ENCODE results near the gene PEPD. TPM values are rescaled to one million over a fixed set of nuclear protein-coding genes. Genes with fewer than 3 reads are reported as not detected.

Gene PEPD
- total RNA-seq, 1 donor, result 87.9 TPM

DNA sequence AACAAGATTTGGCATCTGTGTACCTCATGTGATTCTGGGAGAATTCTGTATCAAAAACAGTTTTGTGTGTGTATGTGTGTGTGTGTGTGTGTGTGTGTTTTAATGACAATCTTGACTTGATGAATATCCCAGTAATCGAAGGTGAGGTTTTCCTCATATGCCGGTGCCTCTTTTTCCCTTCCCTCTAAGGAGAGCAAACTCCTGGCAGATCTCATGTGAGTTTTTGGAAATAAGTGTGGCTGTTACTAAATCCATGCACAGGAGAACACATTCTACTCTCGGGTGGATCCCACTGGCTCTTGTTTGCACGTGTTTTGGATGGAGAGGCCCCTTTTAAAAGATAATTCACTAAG, 177.0 kb downstream of the PEPD start:
- no peaks in the 10 kb centered on the region for H3K9me3 ChIP-seq (ENCODE audit: low read depth, low read length)
- no peaks in the 10 kb centered on the region for H3K79me2 ChIP-seq (ENCODE audit: insufficient read depth, low read length)
- peaks cover 63% of the 10 kb centered on the region for H3K27me3 ChIP-seq (ENCODE audit: insufficient read depth, low read length)
- H4K20me1 ChIP-seq (ENCODE audit: insufficient read depth, low read length), result no peaks in the 10 kb centered on the region
- no peak overlapping the region for H3K27ac ChIP-seq (ENCODE audit: low read depth, low read length)
- TF ChIP-seq, protein P1, sequence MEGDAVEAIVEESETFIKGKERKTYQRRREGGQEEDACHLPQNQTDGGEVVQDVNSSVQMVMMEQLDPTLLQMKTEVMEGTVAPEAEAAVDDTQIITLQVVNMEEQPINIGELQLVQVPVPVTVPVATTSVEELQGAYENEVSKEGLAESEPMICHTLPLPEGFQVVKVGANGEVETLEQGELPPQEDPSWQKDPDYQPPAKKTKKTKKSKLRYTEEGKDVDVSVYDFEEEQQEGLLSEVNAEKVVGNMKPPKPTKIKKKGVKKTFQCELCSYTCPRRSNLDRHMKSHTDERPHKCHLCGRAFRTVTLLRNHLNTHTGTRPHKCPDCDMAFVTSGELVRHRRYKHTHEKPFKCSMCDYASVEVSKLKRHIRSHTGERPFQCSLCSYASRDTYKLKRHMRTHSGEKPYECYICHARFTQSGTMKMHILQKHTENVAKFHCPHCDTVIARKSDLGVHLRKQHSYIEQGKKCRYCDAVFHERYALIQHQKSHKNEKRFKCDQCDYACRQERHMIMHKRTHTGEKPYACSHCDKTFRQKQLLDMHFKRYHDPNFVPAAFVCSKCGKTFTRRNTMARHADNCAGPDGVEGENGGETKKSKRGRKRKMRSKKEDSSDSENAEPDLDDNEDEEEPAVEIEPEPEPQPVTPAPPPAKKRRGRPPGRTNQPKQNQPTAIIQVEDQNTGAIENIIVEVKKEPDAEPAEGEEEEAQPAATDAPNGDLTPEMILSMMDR (IDR thresholded peaks at IDR 0.05; ENCODE audit: extremely low read depth, low read depth, low read length), result no peak
- DNase-seq (ENCODE audit: insufficient read length, low spot score, missing footprints), result no peak
- no peak overlapping the region for H3K4me3 ChIP-seq (ENCODE audit: insufficient read depth, low read length)
- H3K4me2 ChIP-seq (ENCODE audit: insufficient read depth, low read length), result no peak overlapping the region
- H3K4me1 ChIP-seq (ENCODE audit: insufficient read depth, low read length), result no peaks in the 10 kb centered on the region
- no peak overlapping the region for H2AFZ ChIP-seq (ENCODE audit: low read length)
- H3K36me3 ChIP-seq (ENCODE audit: insufficient read depth, low read length), result no peaks in the 10 kb centered on the region

GRCh38 chr19:33343859-33344572, 177.6 kb downstream of the PEPD start:
- Histone ChIP-seq H3K4me2 (ENCODE audit: insufficient read depth, low read length) (no peak overlapping the region), H3K9me3 (ENCODE audit: low read depth, low read length) (no peaks in the 10 kb centered on the region), H3K4me3 (ENCODE audit: insufficient read depth, low read length) (no peak overlapping the region), H3K79me2 (ENCODE audit: insufficient read depth, low read length) (no peaks in the 10 kb centered on the region), H3K27ac (ENCODE audit: low read depth, low read length) (no peak overlapping the region), H4K20me1 (ENCODE audit: insufficient read depth, low read length) (no peaks in the 10 kb centered on the region), H3K4me1 (ENCODE audit: insufficient read depth, low read length) (no peaks in the 10 kb centered on the region), H2AFZ (ENCODE audit: low read length) (no peak overlapping the region), H3K27me3 (ENCODE audit: insufficient read depth, low read length) (peaks cover 63% of the 10 kb centered on the region), H3K36me3 (ENCODE audit: insufficient read depth, low read length) (no peaks in the 10 kb centered on the region)
- TF ChIP-seq, protein P1 (IDR thresholded peaks at IDR 0.05; ENCODE audit: extremely low read depth, low read depth, low read length), result no peak
- no peak for DNase-seq (ENCODE audit: insufficient read length, low spot score, missing footprints)

GRCh38 chr19:33343301-33343700, 178.3 kb downstream of the PEPD start:
- Histone ChIP-seq H4K20me1 (ENCODE audit: insufficient read depth, low read length) (no peaks in the 10 kb centered on the region), H3K4me2 (ENCODE audit: insufficient read depth, low read length) (no peak overlapping the region), H3K4me1 (ENCODE audit: insufficient read depth, low read length) (no peaks in the 10 kb centered on the region), H2AFZ (ENCODE audit: low read length) (no peak overlapping the region), H3K27ac (ENCODE audit: low read depth, low read length) (no peak overlapping the region), H3K9me3 (ENCODE audit: low read depth, low read length) (no peaks in the 10 kb centered on the region), H3K79me2 (ENCODE audit: insufficient read depth, low read length) (no peaks in the 10 kb centered on the region), H3K4me3 (ENCODE audit: insufficient read depth, low read length) (no peak overlapping the region), H3K27me3 (ENCODE audit: insufficient read depth, low read length) (peaks cover 63% of the 10 kb centered on the region), H3K36me3 (ENCODE audit: insufficient read depth, low read length) (no peaks in the 10 kb centered on the region)
- no peak for DNase-seq (ENCODE audit: insufficient read length, low spot score, missing footprints)
- TF ChIP-seq, protein P1 (IDR thresholded peaks at IDR 0.05; ENCODE audit: extremely low read depth, low read depth, low read length), result no peak

DNA sequence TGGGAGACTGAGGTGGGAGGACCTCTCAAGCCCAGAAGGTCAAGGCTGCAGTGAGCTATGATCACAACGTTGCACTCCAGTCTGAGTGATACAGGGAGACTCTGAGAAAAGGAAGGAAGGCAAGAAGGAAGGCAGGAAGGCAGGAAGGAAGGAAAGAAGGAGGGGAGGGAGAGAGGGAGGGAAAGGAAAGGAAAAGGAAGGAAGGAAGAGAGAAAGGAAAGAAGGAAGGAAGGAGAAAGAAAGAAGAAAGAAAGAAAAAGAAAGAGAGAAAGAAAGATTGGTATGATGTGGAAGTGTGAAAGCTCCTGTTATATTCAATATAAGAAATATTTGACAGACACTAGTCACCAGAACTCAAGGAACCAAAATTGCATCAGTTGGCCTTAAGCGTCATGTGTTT, 180.6 kb downstream of the PEPD start:
- no peaks in the 10 kb centered on the region for H3K36me3 ChIP-seq (ENCODE audit: insufficient read depth, low read length)
- H3K27me3 ChIP-seq (ENCODE audit: insufficient read depth, low read length), result peaks cover 42% of the 10 kb centered on the region
- H3K79me2 ChIP-seq (ENCODE audit: insufficient read depth, low read length), result no peaks in the 10 kb centered on the region
- H3K4me2 ChIP-seq (ENCODE audit: insufficient read depth, low read length), result no peak overlapping the region
- DNase-seq (ENCODE audit: insufficient read length, low spot score, missing footprints), result no peak
- TF ChIP-seq, protein P1 (IDR thresholded peaks at IDR 0.05; ENCODE audit: extremely low read depth, low read depth, low read length), result no peak
- H4K20me1 ChIP-seq (ENCODE audit: insufficient read depth, low read length), result no peaks in the 10 kb centered on the region
- H3K4me1 ChIP-seq (ENCODE audit: insufficient read depth, low read length), result no peaks in the 10 kb centered on the region
- H3K4me3 ChIP-seq (ENCODE audit: insufficient read depth, low read length), result no peak overlapping the region
- no peak overlapping the region for H3K27ac ChIP-seq (ENCODE audit: low read depth, low read length)
- H2AFZ ChIP-seq (ENCODE audit: low read length), result no peak overlapping the region
- H3K9me3 ChIP-seq (ENCODE audit: low read depth, low read length), result no peaks in the 10 kb centered on the region

Measured in osteoblast (primary cell).